NCI-H146 treated with DMSO at 0.1 percent for 48 hours (cell line): ENCODE measurements around the gene EIF4EBP3.
"Not testable (repeated sequence)": the region's sequence is repeated elsewhere in the genome, so short reads cannot be mapped to it uniquely, and the experiment has no call there.

Source experiments
- DNase-seq: peaks from one replicate; lab custom pipeline; 2025; ENCODE audit not compliant: unreplicated experiment; lab: John Stamatoyannopoulos, UW

EIF4EBP3 gene

GRCh38 chr5:140575309-140575708, 27.8 kb downstream of the EIF4EBP3 start:
- no peak for DNase-seq

GRCh38 chr5:140576776-140577201, 29.3 kb downstream of the EIF4EBP3 start:
- no peak for DNase-seq

- DNase-seq = not testable (repeated sequence)
Measured at GRCh38 chr5:140579188-140579747, 31.8 kb downstream of the EIF4EBP3 start.

- no peak for DNase-seq
Measured at GRCh38 chr5:140587495-140587894, 40.0 kb downstream of the EIF4EBP3 start.

- DNase-seq = no peak
Measured at GRCh38 chr5:140588311-140589070, 41.0 kb downstream of the EIF4EBP3 start.

GRCh38 chr5:140590861-140591260, 43.4 kb downstream of the EIF4EBP3 start:
- DNase-seq = no peak

- no peak for DNase-seq
Measured at GRCh38 chr5:140591747-140592372, 44.4 kb downstream of the EIF4EBP3 start.

GRCh38 chr5:140593070-140593469, 45.6 kb downstream of the EIF4EBP3 start:
- DNase-seq = not testable (repeated sequence)

GRCh38 chr5:140594169-140594568, 46.7 kb downstream of the EIF4EBP3 start:
- no peak for DNase-seq

- no peak for DNase-seq
Measured at GRCh38 chr5:140595538-140596300, 48.3 kb downstream of the EIF4EBP3 start.

GRCh38 chr5:140596321-140596741, 48.9 kb downstream of the EIF4EBP3 start:
- DNase-seq = no peak

GRCh38 chr5:140598836-140599235, 51.4 kb downstream of the EIF4EBP3 start:
- no peak for DNase-seq
